A673 (cell line): Measurements from ENCODE around the gene RASGRP2. TPM values are rescaled to one million over a fixed set of nuclear protein-coding genes. Genes with fewer than 3 reads are reported as not detected.

ENCODE experiments used
- BruUV-seq: library from RNA; stranded (reverse); fragments of 400-500 nt; replicated peaks from 2 replicates; lab custom pipeline; 2021; lab: Mats Ljungman, UMichigan
- CTCF ChIA-PET: fragments of 300-600 bp; sonication (Branson Sonifier 250); formaldehyde crosslinking; loops from one replicate; lab custom pipeline; 2022; ENCODE audit warnings: antibody characterized with exemption; lab: Charles Lee
- POLR2A ChIA-PET: fragments of 300-600 bp; sonication (Branson Sonifier 250); formaldehyde crosslinking; loops from one replicate; lab custom pipeline; 2022; ENCODE audit warnings: antibody characterized with exemption; ENCODE audit not compliant: low non-redundant PET; lab: Charles Lee
- DNase-seq: peaks from one replicate; pipeline ENCODE4 v3.0.0-alpha.2; 2015; ENCODE audit warnings: low spot score
- H3K27ac ChIP-seq: fragments of 200-600 bp; sonication (generic); 2 replicates; pipeline ENCODE4 v1.5.1; 2016; ENCODE audit warnings: mixed run types, low read depth, mild to moderate bottlenecking, mixed read lengths, antibody characterized with exemption, low read length; ENCODE audit not compliant: poor library complexity, severe bottlenecking
- H3K27me3 ChIP-seq: fragments of 200-600 bp; sonication (generic); replicated peaks from 2 replicates; pipeline ENCODE4 v1.6.1; 2017; ENCODE audit warnings: mixed run types, low read depth, mild to moderate bottlenecking, mixed read lengths, antibody characterized with exemption, low read length; ENCODE audit not compliant: insufficient read depth, poor library complexity
- H3K36me3 ChIP-seq: fragments of 200-600 bp; sonication (generic); 2 replicates; pipeline ENCODE4 v1.6.1; 2016; ENCODE audit warnings: mixed run types, mild to moderate bottlenecking, mixed read lengths, antibody characterized with exemption, low read length; ENCODE audit not compliant: insufficient read depth, poor library complexity, severe bottlenecking
- H3K4me1 ChIP-seq: fragments of 200-600 bp; sonication (generic); 2 replicates; pipeline ENCODE4 v1.6.1; 2017; ENCODE audit warnings: mixed run types, mild to moderate bottlenecking, mixed read lengths, antibody characterized with exemption, low read length; ENCODE audit not compliant: insufficient read depth, poor library complexity, severe bottlenecking
- H3K4me3 ChIP-seq: fragments of 200-600 bp; sonication (generic); 2 replicates; pipeline ENCODE4 v1.5.1; 2016; ENCODE audit warnings: low read depth, mixed run types, mild to moderate bottlenecking, mixed read lengths, low read length; ENCODE audit not compliant: poor library complexity, severe bottlenecking
- H3K9me3 ChIP-seq: fragments of 200-600 bp; sonication (generic); 2 replicates; pipeline ENCODE4 v1.6.1; 2016; ENCODE audit warnings: mixed run types, low read depth, mild to moderate bottlenecking, mixed read lengths, antibody characterized with exemption, low read length; ENCODE audit not compliant: poor library complexity, severe bottlenecking
- CTCF ChIP-seq: fragments of 300-800, 200-600 bp; sonication (generic); conservative IDR thresholded peaks from 2 replicates; pipeline ENCODE4 v1.5.1; 2017; ENCODE audit warnings: low read depth, mild to moderate bottlenecking, antibody characterized with exemption, low read length, moderate library complexity, mixed read lengths
- EZH2 ChIP-seq: fragments of 200-600 bp; sonication (generic); IDR thresholded peaks from 2 replicates; pipeline ENCODE4 v1.6.1; 2017; ENCODE audit warnings: borderline replicate concordance, low read depth, mild to moderate bottlenecking, mixed read lengths, antibody characterized with exemption, low read length; ENCODE audit not compliant: poor library complexity, severe bottlenecking
- intact Hi-C: fragments of 100-400 bp; cut with micrococcal nuclease; formaldehyde crosslinking; loops from one replicate; pipeline ENCODE4 v1.10.0; 2022; ENCODE audit not compliant: unreplicated experiment
- total RNA-seq: library from RNA; stranded (reverse); gene quantifications from 2 replicates; pipeline ENCODE4 v1.2.3, GENCODE V29; 2021

The RASGRP2 gene
- total RNA-seq, 1 experiment from 2014 or later, result 2.0 TPM

GRCh38 chr11:64723117-64723906 lies 20.6 kb downstream of the RASGRP2 start, which contains the start of gene NRXN2:
TSS of gene NRXN2 (minus strand) at chr11:64723197. CDS start at chr11:64713699, 9,498 bp downstream.
- Histone ChIP-seq H3K27ac (peak within 1 kb of the TSS; percentile 61), H3K36me3 (no peaks in the 10 kb centered on the region), H3K9me3 (no peaks in the 10 kb centered on the region), H3K4me3 (peak within 1 kb of the TSS; percentile 75), H3K27me3 (peaks cover 42% of the 10 kb centered on the region), H3K4me1 (peaks cover 8% of the 10 kb centered on the region)
- ChIA-PET CTCF (no interaction called here), POLR2A (no interaction called here)
- intact Hi-C loops, result no loop called here
- TF ChIP-seq EZH2, result no peak
- peak; percentile 100 for TF ChIP-seq CTCF
- BruUV-seq, result no TSS peak
- peak; percentile 93 for DNase-seq

- Histone ChIP-seq H3K4me1 (peaks cover 8% of the 10 kb centered on the region), H3K27me3 (peaks cover 51% of the 10 kb centered on the region), H3K9me3 (no peaks in the 10 kb centered on the region), H3K4me3 (no peak overlapping the region), H3K27ac (no peak overlapping the region), H3K36me3 (no peaks in the 10 kb centered on the region)
- POLR2A ChIA-PET, result no interaction called here
- BruUV-seq, result no TSS peak
- TF ChIP-seq EZH2, result no peak
- no peak for TF ChIP-seq CTCF
- intact Hi-C loops, result no loop called here
- no peak for DNase-seq
- CTCF ChIA-PET, result no interaction called here
Observed at GRCh38 chr11:64722141-64723065, 21.5 kb downstream of the RASGRP2 start.

- Histone ChIP-seq H3K4me3 (no peak overlapping the region), H3K9me3 (no peaks in the 10 kb centered on the region), H3K27ac (no peak overlapping the region), H3K4me1 (peaks cover 8% of the 10 kb centered on the region), H3K36me3 (no peaks in the 10 kb centered on the region), H3K27me3 (peaks cover 61% of the 10 kb centered on the region)
- TF ChIP-seq EZH2 (no peak), CTCF (no peak)
- no peak for DNase-seq
- BruUV-seq, result no TSS peak
- CTCF ChIA-PET, result no interaction called here
- POLR2A ChIA-PET, result no interaction called here
- intact Hi-C loops, result loop anchor here (2.0 kb wide), 1 partner anchor 69 kb away; no protein-coding TSS in a partner anchor
Observed at GRCh38 chr11:64721359-64721699, 22.6 kb downstream of the RASGRP2 start.
